ENCODE results near the gene SYTL1. TPM values are rescaled to one million over a fixed set of nuclear protein-coding genes. Genes with fewer than 3 reads are reported as not detected.

SYTL1 gene
- total and polyA plus RNA-seq, 9 of the 15 experiments (the other 6 are each of a cell fraction or from before 2014, with no cell fraction given) = 0.04 to 9.3 (median 1.7) TPM

DNA sequence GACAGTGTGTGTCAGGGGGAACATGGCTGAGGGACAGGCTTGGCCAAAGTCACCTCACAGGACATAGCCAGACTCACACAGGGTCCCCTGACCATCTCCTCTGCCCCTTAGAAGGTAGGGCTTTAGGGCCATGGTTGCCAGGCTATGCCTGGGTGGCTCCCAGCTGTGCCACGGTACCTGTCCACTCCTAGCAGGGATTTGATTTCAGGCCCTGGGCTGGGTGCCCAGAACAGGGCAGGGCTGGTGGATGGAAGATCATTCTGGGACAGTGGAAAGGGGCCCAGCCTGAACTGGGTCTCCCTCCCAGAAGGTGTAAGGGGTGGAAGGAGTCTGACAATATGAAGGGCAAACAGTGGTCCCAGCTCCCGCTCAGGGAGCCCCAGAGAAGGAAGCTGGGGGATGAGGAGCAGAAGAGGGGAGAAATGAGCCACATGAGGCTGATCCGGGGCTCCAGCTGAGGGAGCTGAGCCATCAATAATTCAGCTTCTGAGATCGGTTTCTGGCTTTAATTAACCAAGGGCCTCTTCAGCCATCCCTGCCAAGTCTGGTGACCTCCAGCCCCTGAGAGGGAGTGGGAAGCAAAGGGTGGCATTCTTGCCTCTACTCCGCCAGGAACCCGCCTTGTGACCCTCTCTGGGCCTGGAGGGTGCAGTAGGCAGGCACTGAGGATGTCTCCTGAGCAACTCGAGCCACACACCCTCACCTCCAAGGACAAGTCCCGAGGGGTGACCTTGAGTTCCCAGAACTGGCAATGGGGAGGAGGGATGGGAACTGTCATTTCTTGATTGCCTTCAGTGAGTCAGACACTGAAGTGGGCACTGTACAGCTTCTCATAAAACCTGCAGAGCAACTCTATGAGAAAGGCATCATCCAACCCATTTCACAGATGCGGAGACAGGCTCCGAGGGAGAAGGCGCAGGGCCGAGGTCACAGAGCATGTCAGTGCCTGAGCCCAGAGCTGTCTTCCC is 39.2 kb downstream of the SYTL1 start:
- ChIA-PET CTCF (ENCODE audit: low intra/inter-chr PET ratio) (no interaction called here), POLR2A (interaction anchor here (0.7 to 2.7 kb wide), 2 partner anchors 15 to 48 kb away, joined by 4 to 20 read pairs; partner anchors contain the start of gene MAP3K6)
- intact Hi-C loops (cut with micrococcal nuclease) = no loop called here
- Histone ChIP-seq H3K4me2 (ENCODE audit: insufficient read depth, low read length) (no peak overlapping the region), H3K9ac (ENCODE audit: insufficient read depth in 1 of 2, low read depth in 2 of 2, low read length in 2 of 2) (peak overlapping the region in 1 of 2 experiments; percentile 82; a peak in 2 of 4 replicates), H3K36me3 (ENCODE audit: control insufficient read depth, insufficient read depth, low read length) (no peaks in the 10 kb centered on the region), H3K27me3 (ENCODE audit: control insufficient read depth in 2 of 2, insufficient read depth in 2 of 2, low read length in 2 of 2) (no peaks in the 10 kb centered on the region), H3K79me2 (ENCODE audit: control insufficient read depth, insufficient read depth, low read length) (no peaks in the 10 kb centered on the region), H3K9me3 (replicated peaks; ENCODE audit: control insufficient read depth, insufficient read depth, low read depth, low read length) (no peaks in the 10 kb centered on the region), H3K9me1 (ENCODE audit: control insufficient read depth, insufficient read depth, low read length) (no peaks in the 10 kb centered on the region), H3K4me1 (replicated peaks in 1 of 2; ENCODE audit: control insufficient read depth in 2 of 2, insufficient read depth in 2 of 2, low read length in 2 of 2) (peaks cover 9 to 42% of the 10 kb centered on the region in 2 experiments), H4K20me1 (replicated peaks; ENCODE audit: control insufficient read depth, insufficient read depth, low read length) (no peaks in the 10 kb centered on the region; the same call in 1 of the 2 replicates), H2AFZ (ENCODE audit: low read depth, low read length) (no peak overlapping the region), H3K4me3 (no peak overlapping the region), H3K27ac (ENCODE audit: extremely low read depth, low read depth, low read length) (no peak overlapping the region)
- in situ Hi-C loops (cut with MboI) = no loop called here
- TF ChIP-seq ZNF253 (CRISPR knock-in tag; conservative IDR thresholded peaks at IDR 0.05) (no peak), ESRRA (IDR thresholded peaks at IDR 0.05; ENCODE audit: borderline replicate concordance, low read depth) (peak; percentile 79), ZNF263 (CRISPR knock-in tag; IDR thresholded peaks at IDR 0.05; ENCODE audit: borderline replicate concordance) (peak; percentile 65; the same call in 1 of the 2 replicates)
- TF ChIP-seq, protein P1, sequence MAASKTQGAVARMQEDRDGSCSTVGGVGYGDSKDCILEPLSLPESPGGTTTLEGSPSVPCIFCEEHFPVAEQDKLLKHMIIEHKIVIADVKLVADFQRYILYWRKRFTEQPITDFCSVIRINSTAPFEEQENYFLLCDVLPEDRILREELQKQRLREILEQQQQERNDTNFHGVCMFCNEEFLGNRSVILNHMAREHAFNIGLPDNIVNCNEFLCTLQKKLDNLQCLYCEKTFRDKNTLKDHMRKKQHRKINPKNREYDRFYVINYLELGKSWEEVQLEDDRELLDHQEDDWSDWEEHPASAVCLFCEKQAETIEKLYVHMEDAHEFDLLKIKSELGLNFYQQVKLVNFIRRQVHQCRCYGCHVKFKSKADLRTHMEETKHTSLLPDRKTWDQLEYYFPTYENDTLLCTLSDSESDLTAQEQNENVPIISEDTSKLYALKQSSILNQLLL (CRISPR knock-in tag; IDR thresholded peaks at IDR 0.05; ENCODE audit: borderline replicate concordance) = 0 out of 2 replicates have a peak, but pooled peaks have one; percentile 19
- BruUV-seq (replicated peaks) = no TSS peak
- FAIRE-seq (no peak), ATAC-seq (no peak), DNase-seq (ENCODE audit: extremely low read depth in 1 of 4, low spot score in 3 of 4) (no peak)
- whole genome bisulfite sequencing (ENCODE audit: insufficient coverage, low coverage, missing lambda C conversion rate) = 54% methylated on average over 12 of the region's 12 CpGs

All from K562 (cell line).